Pons (tissue), 1 donor: ENCODE measurements around the gene ADARB2.
A peak's percentile ranks its signal among the peaks of the same experiment; 100 is the strongest.

Experiments
- DNase-seq: peaks from one replicate; pipeline ENCODE4 v3.0.0-alpha.2; 2016; ENCODE audit warnings: low spot score

The ADARB2 gene

GRCh38 chr10:1663226-1663625, 74.1 kb downstream of the ADARB2 start:
- DNase-seq: no peak

- no peak for DNase-seq
These were observed 74.8 kb downstream of the ADARB2 start for GRCh38 chr10:1662438-1663025.

DNA sequence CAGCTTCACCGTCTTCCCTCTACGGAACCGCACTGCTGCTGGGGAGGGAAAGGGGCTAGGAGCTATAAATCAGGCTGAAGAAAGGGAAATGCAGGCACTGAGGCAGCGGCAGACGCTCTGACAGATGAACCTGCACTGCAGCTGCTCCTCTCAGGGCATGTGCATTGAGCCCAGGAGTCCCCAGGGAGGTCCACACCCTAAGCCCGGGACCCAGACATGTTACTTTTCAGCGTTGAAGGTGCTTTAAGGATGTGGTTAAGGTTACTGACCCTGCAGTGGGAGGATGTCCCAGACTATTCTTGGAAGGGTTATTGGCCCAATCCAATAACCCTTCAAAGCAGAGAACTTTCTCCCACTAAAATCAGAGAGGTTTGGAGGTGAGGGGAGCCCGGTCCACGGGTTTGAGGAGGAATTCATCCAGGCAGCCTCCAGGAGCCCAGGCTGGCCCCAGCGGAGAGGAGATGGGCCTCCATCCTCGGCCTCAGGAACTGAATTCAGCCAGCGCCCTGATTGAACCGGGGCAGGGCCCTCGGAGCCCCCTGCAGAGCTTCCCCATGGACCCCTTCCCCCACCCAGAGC, 75.4 kb downstream of the ADARB2 start:
- DNase-seq: no peak

- no peak for DNase-seq
These were observed 75.9 kb downstream of the ADARB2 start for GRCh38 chr10:1661416-1661815.

- DNase-seq: no peak
These were observed 76.5 kb downstream of the ADARB2 start for GRCh38 chr10:1660815-1661214.

- DNase-seq: no peak
These were observed 76.9 kb downstream of the ADARB2 start for GRCh38 chr10:1660386-1660785.

DNA sequence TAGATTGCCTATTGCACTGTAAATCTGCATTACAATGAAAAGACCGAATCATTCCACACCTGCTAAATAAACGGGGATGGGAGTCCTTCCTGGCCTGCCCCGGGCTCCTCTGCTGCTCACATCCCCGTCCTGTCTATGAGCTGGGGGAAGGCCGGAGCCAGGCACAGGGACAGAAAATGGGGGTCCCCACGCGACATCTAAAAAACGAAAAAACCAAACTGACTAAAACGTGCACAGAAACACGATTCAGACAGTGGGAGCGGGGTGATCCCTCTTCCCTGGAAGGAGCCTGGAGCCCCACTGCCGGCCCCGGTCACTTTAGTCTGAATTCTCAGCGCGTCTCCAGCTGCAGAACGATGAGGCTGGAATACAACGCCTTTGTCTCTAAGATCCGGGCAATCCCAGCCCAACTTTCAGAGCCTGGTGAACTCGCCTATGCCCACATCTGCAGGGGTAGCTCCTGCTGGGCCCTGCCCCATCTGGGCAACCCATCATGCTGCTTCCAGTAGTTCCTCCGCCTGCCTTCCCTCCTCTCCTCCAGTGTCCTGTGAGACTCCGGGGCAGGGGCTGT, 78.0 kb downstream of the ADARB2 start:
- no peak for DNase-seq

DNA sequence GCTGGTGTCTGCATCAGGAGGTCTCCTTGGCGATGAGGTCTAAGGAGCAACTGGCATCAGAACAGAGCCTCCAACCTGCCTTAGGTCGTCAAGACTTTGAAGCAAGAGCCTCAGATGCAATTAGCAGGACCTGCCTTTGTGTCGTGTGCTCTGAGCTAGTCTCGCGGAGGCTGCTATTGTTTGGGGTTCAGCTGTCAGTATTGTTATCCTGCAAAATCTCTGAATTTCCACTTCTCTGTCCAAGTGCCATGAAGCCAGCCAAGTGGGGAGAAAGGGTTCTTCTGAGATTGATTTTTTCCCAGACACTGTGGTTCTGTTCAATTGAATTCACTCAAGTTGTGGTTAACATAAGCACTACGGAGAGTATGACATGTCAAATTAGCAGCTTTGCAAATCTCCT, 78.7 kb downstream of the ADARB2 start:
- no peak for DNase-seq

DNA sequence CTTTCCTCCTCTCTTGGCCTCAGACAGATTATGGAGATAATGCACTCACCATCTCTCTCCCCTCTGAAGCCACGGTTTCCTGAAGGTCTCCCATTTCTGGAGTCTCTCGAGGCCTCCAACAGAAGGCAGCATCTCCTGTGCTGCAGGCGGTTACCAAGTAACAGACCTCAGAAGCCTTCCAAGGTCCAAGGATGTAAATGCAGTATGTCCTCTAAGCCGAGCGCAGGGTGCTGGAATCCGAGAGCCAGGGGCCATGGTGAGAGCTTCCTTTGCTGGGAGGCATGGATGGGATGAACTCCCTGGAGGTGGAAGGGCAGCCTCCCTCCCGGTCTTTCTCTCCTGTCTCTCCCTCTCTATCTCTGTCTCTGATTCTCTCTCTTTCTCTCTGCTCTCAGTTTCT, 79.8 kb downstream of the ADARB2 start:
- DNase-seq: no peak

GRCh38 chr10:1655367-1655766, 82.0 kb downstream of the ADARB2 start:
- DNase-seq: no peak

GRCh38 chr10:1654811-1655356, 82.4 kb downstream of the ADARB2 start:
- DNase-seq: no peak

DNA sequence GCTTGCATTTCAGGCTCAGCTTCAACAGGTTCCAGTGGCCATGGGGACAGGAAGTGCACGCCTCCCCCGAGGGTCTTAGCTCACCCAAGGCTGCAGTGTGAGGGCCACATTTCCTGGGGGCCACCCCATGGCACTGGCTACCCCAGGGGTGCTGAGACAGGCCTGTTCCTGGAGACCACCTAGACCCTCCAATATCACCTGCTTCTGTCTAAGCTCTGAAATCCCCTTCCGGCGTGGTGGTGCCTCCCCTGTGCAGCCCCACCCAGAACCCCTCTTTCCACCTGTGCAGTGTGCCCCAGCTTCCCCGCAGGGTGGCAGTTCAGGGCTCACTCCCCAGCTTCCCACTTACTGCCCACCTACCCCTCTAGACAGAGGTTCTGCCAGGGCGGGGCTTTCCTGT, 83.1 kb downstream of the ADARB2 start:
- no peak for DNase-seq

- no peak for DNase-seq
These were observed 84.0 kb downstream of the ADARB2 start for GRCh38 chr10:1653321-1653720.

GRCh38 chr10:1652151-1652550, 85.2 kb downstream of the ADARB2 start:
- DNase-seq: no peak

- no peak for DNase-seq
These were observed 85.9 kb downstream of the ADARB2 start for GRCh38 chr10:1651270-1651966.

- no peak for DNase-seq
These were observed 86.6 kb downstream of the ADARB2 start for GRCh38 chr10:1650542-1651269.

GRCh38 chr10:1648648-1649047, 88.7 kb downstream of the ADARB2 start:
- no peak for DNase-seq

DNA sequence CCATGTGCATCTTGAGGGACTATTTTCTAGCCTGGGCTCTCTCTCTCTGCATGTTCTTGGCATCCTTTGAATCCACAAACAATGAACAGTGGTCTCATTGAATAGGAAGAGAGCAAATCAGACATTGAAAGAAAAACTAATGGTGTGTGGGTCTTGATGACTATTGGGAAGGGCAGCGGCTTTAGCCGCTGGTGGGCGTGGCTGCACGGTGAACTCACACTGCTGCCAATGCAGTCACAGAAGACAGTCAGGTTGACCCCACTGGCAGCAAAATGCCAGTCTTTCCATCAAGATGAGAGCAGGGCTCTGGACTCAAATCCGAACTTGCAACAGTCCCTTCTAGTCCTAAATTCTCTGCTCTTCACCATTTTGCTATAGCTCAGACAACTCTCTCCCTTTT, 91.0 kb downstream of the ADARB2 start:
- peak; percentile 67 for DNase-seq

DNA sequence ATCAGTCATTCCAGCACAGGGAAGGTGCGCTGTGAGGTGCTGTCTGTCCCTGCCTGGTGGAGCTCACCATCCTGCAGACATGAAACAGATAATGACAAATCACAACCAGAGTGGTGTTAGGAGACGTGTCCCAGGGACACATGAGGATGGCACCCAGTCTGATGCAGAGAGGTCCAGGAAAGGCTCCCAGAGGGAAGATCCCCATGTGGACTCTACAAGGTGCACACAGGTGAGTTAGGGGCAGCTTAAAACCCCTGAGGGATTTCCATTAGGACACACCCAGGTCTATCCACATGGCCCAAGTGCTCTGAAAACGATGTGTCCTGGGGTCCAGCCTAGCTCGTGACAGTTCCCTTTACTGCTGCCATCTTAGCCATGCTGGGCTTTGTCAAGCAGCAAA, 91.4 kb downstream of the ADARB2 start:
- DNase-seq: no peak

- no peak for DNase-seq
These were observed 93.1 kb downstream of the ADARB2 start for GRCh38 chr10:1644191-1644711.

DNA sequence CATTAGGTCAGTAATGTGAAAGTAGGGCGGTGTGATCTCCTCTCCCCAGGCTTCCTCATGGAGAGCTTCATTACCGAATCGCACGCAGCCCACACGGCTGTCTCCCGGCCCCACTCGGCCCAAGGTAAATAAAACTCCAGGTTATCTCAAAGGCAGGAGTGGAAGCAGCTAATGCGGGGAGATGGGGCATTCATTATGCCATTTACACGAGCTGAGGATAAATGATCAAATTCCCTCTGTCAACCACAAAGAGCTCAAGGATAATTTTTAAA, 93.5 kb downstream of the ADARB2 start:
- DNase-seq: no peak

DNA sequence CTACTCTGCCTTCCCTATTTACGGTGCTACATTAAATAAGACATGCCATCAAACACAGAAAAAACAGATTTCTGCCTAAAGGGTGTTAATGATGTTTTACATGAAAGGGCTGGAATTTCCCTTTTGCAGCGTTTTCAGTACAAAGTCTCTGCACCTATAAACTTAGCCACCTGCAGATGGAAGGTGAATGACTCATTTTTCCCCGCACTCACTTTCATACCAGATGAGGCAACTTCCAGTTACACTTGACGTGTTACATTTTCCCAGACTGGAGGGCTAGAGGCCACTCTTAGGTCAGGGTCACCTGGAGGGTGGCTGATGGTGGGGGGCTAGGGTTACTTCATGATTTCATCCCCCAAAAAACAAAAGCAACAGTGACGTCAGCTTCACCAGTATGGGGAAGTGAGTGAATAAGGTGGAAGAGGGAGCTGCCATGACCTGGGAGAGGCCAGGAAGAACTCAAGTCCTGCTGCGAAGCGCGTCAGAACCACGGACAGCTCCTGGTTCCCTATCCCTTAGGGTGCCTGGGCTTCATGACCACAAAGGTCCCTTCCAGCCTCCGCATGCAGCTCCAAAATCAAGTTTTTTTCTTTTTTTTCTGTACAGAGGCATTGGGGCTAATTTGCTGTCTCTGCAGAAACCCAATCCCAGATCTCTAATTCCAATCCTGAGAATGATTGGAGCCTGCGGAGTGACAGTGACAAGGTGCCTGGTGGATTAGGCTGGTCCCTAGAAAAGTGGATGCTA, 94.0 kb downstream of the ADARB2 start:
- no peak for DNase-seq
